ENCODE measurements around the gene LRRC8A.
"Not testable (repeated sequence)": the region's sequence is repeated elsewhere in the genome, so short reads cannot be mapped to it uniquely, and the experiment has no call there.

Gene LRRC8A

DNA sequence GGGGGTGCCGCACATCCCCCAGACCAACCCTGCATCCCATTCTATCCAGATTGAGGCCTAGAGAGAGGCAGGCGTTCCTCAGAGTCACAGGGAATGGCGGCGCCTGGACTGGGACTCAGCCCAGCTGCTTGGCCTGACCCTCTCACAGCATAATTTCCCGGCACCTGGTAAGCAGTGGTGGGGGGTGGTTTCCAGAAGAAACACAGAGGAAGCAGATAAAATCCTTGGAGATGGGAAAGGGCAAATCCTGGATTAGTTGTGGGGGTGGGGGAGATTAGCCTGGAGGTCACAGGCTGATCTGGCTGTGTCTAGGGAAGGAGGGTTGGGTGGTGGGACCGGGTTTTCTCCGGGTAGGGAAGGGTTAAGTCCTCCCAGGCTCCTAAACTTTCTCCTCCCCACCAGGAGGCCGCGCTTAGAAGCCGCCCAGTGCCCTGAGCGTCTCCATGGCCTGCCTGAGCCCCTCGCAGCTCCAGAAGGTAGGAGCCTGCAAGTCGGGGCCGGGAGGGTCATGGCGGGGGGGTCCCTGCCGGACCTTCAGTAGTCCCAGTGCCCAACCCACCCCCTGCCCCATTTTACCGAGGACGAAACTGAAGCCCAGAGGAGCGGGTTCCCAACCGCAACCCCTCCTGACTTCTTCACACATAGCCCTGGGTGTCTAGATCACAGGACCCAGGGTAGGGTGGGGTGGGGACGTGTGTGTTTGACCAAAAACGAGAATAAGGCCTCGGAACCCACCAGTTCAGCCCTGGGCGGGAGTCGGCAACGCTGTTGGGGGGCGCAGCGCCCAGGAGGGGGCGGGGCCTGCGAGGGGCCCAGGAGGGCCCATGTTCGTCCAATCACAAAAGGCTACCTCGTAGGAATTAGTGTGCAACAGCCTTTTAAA, 40.2 kb downstream of the LRRC8A start:
- no peak for DNase-seq (ENCODE audit: low read depth)

DNA sequence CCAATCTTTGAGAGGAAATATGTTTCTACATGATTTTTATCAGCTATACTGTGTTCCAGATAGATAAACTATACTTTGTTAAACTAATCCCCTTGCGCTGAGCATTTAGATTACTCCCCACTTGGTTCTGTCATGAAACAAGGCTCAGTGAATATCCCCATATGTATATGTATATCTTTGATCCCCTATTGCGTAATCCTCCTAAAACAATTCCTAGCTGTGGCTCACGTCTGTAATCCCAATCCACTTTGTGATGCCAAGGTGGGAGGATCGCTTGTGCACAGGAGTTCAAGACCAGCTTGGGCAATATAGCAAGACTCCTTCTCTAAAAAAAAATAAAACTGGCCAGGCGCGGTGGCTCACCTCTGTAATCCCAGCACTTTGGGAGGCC, 41.6 kb downstream of the LRRC8A start:
- DNase-seq (ENCODE audit: low read depth), result no peak

DNA sequence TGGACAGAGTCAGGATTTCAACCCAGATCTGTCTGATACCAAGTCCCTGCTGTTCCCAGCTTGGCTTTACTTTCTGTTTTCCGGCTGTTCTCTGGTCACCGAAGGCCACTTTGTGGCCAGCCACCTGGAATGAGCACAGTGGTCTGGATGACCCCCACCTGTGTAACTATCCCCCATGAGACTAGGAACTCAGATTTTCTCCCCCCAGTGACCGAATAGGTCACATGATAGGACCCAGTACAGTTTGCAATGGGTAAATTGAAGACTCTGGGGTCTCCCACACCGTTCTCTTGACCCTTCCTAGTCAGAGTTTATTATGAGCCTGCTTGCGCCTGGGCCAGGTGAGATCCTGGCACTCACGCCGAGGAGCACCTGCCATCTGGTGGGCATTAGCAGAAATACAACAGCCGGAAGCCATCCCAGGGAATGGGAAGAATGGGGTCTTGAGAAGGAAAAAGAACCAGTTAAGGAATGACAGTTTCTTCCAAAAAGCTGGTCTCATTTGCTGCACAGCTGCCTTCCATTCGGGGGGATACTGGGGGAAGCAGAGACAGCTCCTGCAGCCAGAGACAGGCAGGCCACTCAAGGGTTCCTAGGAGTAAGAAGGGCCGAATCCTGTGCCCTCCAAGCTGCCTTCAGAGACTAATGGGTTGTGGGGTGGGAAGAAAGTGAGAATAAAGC, 45.9 kb downstream of the LRRC8A start:
- DNase-seq (ENCODE audit: low read depth), result peak; percentile 29

DNA sequence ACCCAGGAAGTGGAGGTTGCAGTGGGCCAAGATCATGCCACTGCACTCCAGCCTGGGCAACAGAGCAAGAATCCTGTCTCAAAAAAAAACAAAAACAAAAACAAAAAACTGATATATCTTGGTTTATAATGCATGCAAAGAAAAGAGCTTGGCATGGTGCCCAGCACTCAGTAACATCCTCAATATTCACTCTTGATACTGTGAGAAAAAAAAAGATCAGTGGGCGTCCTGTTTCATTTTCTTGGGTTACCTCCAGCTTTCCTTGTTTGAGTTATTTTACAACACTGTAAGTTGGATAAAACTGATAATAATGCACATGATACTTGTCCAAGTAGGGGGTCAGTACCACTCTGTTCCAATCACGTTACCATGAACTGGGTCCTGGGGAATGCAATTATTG, 46.7 kb downstream of the LRRC8A start:
- no peak for DNase-seq (ENCODE audit: low read depth)

DNA sequence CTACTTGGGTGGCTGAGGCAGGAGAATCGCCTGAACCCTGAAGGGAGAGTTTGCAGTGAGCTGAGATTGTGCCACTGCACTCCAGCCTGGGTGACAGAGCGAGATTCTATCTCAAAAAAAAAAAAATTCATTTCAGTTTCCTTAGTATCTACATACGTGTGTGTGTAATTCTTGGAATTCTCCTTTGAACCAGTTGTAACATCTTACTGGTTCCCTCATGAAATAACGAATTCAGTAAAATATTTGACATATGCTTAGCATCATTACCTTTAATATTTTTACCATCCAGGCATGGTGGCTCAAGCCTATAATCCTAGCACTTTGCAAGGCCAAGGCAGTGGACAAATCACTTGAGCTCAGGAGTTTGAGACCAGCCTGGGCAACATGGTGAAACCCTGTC, 47.6 kb downstream of the LRRC8A start:
- DNase-seq (ENCODE audit: low read depth), result no peak

DNA sequence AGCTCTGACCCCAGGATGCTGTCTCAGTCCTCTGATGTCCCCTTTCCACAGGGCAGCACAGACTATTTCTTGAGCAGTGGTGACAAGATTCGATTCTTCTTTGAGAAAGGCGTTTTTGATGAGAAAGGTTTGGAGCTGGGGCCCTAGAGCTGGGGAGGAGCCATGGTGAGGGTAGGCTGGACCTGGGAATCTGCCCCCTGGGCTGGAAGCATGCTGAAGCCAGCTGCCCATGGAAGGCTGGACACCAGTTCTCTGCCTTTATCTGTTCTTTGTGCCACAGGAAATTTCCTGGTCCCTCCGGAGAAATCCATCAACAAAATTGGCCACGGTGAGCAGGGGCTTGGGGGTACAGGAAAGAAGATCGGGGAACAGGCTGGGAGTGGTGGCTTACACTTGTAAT, 51.8 kb downstream of the LRRC8A start:
- no peak for DNase-seq (ENCODE audit: low read depth)

DNA sequence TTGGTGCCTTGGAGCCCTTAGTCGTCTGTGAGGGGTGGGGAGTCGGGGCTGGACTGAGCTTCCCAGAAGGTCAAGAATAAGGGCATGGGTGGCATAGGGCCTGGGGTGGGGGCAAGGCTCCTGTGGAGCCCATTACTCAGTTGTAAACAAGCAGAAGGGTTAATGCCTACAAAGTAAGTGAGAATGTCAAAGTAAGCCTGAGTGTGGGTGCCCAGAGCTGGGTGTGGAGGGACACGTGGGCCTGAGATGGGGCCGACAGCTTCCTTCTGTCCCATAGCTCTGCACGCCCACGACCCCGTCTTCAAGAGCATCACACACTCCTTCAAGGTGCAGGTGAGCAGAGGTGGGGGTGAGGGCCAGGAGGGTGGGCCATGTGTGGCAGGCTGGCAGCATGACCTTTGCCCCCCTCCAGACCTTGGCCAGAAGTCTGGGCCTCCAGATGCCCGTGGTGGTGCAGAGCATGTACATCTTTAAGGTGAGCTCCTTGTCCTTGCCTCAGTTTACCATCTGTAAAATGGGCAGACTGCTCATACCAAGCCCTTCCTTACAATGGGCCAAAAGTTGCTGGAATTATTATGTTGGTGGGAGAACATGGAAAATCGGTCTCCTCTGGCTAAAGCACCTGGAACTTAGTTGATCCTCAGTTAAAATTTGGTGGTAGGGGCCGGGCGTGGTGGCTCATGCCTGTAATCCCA, 54.4 kb downstream of the LRRC8A start:
- DNase-seq (ENCODE audit: low read depth), result no peak

DNA sequence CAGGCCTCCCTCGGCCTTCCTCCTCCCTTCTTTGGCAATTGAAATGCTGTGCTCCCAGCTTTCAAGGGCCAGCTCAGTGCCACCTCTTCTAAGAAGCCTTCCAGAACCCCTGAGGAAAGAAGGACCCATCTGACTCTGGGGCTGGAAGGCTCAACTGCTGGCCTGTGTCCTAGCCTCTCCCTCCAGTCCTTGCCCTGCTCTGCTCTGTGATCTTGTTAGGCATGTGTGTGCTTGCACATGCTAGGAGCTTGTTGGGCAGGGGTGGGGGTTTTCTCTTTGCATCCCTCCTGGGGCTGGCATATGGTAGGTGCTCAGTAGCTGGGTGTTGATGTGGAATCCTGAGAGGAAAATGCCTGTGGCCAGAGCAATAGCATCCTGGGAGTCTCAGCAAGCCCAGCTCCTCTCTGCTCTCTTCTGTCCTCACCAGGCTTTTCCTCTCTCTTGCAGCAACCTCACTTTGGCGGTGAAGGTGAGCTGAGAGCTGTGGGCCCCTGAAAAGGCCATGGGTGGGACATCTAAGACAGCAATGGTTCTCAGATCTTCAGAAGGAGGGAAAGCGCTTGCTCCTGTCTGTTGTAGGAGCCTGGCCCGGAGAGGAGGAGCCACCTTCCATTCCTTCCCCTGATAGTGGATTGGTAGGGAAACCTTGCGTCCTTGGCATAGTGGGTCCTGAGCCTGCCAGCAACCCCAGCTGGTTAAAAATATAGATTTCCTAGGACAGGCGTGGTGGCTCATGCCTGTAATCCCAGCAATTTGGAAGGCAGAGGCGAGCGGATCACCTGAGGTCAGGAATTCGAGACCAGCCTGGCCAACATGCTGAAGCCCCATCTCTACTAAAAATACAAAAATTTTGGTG, 55.6 kb downstream of the LRRC8A start:
- no peak for DNase-seq (ENCODE audit: low read depth)

DNA sequence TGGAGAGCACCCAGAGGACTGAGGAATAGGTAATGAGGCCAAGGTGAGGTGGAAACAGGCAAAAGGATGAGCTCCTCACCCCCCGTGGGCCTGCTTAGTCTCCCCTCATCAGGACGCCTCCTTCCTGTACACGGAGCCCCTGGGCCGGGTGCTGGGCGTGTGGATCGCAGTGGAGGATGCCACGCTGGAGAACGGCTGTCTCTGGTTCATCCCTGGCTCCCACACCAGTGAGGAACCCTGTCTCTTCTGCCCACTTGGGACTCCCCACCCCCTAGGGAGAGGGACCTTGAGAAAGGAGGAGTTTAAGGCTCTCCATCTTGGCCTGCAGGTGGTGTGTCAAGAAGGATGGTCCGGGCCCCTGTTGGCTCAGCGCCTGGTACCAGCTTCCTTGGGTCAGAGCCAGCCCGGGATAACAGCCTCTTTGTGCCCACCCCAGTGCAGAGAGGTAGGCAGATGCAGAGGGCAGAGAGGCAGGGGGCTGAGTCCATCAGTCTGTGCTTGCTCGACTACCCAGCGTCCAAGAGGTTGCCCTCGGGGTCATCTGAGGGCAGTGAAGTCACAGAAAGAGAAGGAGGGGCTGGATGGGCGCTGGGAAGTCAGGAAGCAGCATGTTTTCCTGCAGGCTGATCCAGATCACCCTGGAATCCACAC, 58.5 kb downstream of the LRRC8A start:
- DNase-seq (ENCODE audit: low read depth), result no peak

DNA sequence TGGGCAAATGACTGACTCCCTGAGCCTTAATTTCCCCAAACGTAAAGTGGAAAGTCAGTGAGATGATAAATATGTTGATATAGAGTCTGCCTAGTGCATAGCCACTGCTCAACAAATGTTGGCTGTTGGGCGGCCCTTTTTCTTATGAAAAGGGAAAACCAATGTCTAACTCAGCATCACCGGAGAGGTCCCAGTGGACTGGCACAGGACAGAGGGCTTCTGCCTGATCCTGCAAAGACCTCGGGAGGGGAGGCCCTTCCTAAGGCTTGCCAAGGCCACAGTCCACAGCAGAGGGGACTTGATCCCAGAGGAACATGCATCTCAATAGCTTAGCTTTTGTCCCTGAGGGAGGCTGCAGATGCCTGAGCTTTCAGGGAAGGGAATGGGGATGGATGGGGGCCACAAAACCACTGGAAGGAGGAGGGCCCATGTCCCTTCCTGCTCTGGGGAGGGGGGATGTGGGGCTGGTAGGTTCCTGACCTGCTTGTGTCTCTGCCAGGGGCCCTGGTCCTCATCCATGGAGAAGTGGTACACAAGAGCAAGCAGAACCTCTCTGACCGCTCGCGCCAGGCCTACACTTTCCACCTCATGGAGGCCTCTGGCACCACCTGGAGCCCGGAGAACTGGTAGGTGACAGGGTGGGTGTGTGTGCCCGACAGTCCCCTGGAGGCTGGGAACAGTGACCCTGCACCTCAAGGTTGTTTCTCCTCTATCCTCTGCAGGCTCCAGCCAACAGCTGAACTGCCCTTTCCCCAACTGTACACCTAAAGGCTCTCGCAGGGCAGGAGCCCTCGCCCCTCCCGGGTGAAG, 59.2 kb downstream of the LRRC8A start:
- DNase-seq (ENCODE audit: low read depth), result no peak

DNA sequence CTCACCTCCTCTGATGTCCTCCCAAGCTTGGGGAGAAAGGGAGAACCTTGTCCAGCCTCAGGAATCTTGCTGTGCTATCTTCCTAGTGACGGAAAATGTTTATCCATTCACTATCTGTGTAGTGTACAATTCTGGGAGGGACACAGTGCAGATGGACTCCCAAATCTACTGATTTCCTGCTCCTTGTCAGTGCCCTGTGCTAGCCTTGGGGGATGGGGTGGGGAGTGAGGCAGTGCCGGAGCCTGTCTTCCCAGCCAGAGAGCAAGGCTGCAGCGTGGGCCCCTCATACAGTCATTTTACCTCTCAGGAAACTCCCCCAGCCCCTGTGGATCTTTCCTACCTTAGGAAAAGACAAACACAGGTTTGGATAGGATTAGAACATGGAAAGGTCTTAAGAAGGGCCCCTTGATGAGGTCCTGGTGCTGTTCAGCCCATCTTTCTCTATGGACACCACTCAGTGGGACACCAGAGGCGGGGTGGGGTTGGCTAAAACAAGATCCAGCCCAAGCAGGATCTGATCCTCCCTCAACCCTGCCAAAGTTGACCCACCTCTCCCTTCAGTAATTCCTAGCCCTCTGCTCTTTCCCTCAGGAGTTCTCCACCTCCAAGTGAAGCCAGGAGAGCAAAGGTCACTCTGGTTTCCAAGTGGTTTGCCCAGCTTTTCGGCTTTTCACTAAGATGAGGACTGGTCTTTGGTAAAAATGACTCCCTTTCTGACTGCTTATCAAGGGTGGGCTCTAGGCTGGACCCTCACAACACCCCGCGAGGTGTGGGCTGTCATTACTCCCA, 62.1 kb downstream of the LRRC8A start:
- no peak for DNase-seq (ENCODE audit: low read depth)

DNA sequence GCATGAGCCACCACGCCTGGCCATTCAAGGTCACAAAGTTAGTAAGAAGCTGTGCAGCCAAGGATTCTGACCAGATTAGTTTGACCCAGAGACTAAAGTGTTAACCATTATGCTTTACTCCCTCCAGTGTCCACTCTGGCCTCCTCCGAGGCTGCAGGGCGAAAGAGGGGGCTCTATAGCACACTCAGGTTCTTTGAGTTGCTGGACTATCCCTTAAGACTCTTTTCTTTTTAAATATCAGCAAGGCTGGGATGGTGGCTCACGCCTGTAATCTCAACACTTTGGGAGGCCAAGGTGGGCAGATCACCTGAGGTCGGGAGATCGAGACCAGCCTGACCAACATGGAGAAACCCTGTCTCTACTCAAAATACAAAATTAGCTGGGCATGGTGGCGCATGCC, 63.0 kb downstream of the LRRC8A start:
- not testable (repeated sequence) for DNase-seq (ENCODE audit: low read depth)

DNA sequence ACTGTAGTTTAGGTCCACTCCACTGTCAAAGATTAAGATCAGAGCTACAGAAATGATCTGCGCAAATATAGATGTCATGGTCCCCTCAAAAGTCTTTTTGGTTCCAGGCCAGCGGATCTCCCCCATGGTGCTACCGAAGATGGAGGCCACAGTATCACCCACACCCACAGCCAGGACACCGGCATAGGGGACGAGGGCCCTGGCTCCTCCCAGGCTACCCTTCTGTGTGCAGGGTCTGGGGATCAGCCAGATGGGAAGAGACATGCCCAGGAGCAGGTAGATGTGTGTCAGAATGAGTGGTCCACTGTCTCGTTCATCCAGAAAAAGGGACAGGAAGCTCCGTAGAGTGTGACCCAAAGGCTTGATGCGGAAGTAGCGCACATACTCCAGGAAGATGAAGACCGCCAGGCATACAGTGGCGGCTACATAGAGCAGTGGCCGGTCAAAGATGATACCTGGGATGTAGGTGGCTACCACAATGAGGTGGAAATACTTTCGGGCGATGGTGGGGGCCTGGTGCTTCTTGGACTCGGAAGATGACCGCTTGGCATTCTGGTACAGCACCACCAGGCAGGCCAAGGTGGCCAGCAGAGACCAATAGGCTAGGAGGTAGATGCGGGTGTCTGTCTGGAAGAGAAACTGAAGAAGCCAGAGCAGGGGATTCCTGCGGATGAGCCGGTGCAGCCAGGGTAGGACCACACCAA, 64.0 kb downstream of the LRRC8A start:
- no peak for DNase-seq (ENCODE audit: low read depth)

DNA sequence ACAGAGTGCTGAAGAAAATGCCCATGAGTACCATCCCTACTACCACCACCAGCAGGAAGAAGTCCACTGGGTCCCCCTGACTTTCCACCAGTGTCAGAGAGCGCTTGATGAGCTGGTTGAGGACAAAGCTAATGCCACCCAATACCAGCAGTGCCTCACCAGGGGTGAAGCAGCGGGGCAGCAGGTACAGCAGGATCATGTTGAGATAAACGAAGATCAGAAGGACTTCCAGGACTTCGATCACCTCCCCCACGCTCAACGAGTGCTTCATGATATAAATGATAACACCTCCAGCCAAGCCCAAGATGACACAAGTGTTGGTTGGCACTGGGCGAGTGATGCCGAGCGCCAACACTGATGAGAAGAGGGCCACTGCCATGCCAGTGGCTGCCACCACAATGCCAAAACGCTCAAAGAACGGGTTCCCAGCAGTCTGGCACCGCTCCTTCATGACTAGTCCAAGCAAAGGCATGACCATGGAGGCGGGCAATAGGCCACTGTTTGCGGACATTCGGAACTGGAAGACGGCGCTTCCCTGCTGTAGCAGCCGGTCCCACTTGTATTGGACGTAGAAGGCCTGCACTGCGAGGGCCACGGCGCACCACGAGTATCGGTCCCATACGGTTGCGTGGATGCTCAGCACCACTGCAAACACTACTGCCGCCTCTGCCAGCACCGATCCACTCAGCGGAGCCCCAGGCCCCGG, 64.8 kb downstream of the LRRC8A start:
- DNase-seq (ENCODE audit: low read depth), result no peak

DNA sequence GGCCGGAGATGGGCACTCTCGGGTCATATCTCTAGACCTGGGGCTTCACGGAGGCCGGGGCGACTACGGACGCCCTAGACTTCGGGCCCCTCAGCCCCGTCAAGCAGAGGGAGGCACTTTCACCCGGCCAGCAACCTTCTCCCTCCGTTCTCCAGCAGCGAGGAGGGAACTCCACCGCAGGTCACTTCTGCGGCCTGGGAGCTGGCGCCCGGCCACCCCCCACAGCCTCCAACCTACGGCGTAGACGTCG, 65.3 kb downstream of the LRRC8A start:
- DNase-seq (ENCODE audit: low read depth), result no peak

DNA sequence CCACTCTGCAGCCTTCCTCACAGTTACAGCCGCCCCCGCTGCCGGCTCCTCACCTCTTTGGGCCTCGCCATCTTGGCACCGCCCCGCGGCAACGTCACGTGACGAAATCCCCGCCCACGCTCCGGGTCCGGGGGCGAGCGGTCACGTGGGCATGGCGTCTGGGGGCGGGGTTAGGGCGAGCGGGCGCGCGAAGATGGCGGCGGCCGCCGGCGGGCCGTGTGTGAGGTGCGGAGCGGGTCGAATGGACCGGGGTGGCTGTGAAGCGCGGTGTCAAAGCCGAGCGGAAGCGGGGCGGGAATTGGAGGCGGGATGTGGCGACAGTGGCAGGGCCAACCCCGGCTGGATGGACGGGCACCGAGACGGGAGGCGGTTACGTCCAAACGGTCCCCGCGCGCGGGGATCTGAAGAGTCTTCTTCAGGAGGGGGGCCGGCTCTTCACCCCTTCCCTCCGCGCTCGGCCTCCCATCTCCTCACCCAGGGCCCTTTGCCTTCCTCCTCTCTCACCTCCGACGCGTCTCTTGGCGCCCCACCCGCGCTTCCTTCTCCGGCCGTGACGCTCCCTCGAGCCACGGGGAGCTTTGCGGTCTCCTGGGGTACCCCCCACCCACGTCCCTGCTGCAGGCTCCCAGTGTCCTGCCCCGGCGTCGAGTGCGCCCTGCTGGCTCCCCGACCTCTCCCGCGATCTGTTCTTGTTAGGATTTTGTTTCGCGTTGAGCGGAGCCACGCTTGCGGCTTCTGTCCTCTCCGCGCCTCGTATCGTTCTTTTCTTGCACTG, 65.8 kb downstream of the LRRC8A start, which contains the start of the genes DOLK and NUP188:
DOLK (minus strand) TSS at position 77 of the 775 bp plus-strand sequence. CDS start 300 bp downstream, outside the sequence.
NUP188 (plus strand) TSS at position 173 of the 775 bp plus-strand sequence; CDS start at position 194, 21 bp downstream.
- peak; percentile 99 for DNase-seq (ENCODE audit: low read depth)

DNA sequence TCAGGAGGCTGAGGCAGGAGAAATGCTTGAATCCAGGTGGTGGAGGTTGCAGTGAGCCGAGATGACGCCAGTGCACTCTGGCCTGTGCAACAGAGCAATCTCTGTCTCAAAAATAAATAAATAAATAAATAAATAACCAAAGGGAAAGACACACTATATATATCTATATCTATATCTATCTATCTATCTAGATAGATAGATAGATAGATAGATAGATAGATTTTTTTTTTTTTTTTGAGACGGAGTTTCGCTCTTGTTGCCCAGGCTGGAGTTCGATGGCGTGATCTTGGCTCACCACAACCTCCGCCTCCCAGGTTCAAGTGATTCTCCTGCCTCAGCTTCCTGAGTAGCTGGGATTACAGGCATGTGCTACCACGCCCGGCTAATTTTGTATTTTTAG, 79.5 kb downstream of the LRRC8A start:
- DNase-seq (ENCODE audit: low read depth), result not testable (repeated sequence)
